GM10266 (cell line): ENCODE measurements around the gene CTSL.
A peak's percentile ranks its signal among the peaks of the same experiment; 100 is the strongest.

Experiments
- DNase-seq: peaks from one replicate; pipeline ENCODE4 v3.0.0; 2012; ENCODE audit errors: extremely low spot score
- CTCF ChIP-seq: IDR thresholded peaks from 2 replicates; pipeline ENCODE4 v1.5.1; 2012; ENCODE audit warnings: mild to moderate bottlenecking, low read depth; ENCODE audit not compliant: control insufficient read depth, insufficient read depth; ENCODE audit errors: missing control alignments

The CTSL gene

DNA sequence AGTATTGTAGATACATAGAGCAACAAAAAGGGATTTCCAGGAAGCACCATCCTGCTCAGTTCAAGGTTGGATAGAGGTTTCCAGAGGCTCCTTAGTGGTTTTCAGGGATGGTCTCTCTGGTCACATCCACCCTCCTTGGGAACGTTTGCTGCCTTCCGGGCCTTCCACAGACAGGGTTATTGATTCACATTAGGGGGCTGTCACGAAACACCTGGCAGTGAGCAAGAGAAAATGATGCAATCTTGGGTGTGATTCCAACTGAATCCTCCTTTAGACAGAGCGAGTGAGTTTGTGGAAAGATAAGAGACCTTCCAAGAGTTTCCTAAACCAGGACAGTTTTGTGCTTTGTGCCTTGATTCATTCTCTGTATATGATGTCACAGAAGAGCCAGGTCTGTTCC lies 43.8 kb upstream of the CTSL start:
- DNase-seq = no peak
- TF ChIP-seq CTCF = no peak

DNA sequence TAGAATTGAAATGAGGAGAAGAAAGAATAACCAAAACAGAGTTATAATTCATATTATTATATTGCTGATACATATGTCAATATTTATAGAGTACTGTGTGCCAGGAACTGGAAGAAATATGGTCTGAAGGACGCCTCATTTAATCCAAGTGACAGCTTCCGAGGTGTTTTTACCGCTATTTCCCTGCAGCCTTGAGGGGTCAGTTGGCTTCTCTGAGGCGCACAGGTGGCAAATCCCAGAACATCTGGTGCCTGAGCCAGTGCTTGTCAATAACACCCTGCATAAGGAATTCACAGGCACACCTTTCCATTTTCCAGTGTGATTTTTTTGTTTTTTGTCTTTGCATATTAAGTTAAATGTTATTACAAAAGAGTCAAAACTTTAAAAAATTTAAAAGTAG lies 43.3 kb upstream of the CTSL start:
- no peak for DNase-seq

DNA sequence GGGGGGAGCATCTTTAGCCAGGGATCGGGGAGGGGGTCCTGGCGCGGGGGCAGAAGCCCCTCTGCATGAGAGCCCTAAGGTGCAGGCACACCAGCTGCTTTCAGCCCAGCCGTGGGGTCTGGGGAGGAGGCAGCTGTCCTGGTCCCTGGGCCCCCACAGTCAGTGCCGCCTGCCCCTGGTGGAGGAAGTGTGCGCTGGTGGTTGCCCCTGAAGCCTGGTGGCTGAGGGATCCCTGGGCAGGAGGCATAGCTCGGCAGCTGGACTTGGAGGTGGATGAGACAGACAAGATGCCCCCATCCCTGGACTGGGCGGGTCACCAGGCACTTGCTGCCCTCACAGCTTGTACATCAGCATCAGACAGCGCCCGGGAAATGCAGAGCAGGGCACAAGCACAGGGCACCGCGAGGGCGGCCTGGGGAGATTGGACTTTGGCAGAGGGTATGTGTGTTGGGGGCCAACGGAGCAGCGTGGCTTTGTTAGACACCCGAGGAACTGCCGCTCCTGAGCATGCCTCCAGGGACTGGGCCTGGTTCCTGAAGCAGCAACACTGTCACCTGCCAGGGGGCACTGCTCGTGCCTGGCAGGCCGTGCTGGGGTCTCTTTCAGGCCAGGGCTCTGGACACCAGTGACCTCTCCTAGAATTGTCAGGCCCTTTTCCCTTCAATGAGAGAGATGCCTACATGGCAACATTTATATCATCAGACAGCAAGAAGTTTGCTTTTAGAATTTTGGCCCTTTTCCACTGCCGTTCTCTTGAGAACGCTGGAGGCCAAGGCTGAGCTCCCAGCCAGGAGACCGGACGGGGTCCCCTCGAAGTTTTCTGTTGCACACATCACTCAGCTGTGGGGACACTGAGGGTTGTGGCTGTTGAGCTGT lies 41.9 kb upstream of the CTSL start:
- no peak for DNase-seq
- TF ChIP-seq CTCF = no peak

More for the DNA sequence above, 43.3 kb upstream of the CTSL start:
- TF ChIP-seq CTCF = no peak

DNA sequence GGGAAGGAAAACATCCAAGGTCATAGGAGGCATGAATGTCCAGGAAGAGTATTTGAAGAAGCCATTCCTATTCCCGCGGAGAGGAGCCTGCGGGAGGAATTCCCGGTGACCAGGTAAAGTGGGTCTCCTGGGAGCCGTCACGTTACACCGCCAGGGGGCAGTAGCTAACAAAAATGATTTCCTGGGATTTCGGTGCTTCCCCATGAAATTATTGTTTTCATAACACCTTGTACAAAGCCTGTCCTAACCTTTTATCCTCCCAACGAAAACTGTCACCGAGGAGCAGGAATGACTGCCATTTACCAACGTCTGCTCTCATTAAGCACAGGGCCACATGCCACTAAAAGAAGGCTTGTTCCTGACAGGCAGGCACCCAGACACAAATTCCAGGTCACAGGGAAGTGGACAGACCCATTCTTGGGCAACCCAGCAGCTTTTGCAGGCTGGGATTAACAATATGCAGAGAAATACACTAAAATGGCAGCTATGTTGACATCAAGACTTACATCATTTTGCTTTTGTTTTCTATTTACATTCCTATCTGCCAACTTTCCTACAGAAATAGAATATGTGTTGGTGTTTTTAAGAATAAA lies 41.2 kb upstream of the CTSL start:
- no peak for DNase-seq
- peak; percentile 35 for TF ChIP-seq CTCF

GRCh38 chr9:87685441-87685840 lies 40.5 kb upstream of the CTSL start:
- DNase-seq = no peak

GRCh38 chr9:87685871-87686519 lies 39.9 kb upstream of the CTSL start:
- no peak for TF ChIP-seq CTCF
- no peak for DNase-seq

More at GRCh38 chr9:87685441-87685840, 40.5 kb upstream of the CTSL start:
- TF ChIP-seq CTCF = no peak

DNA sequence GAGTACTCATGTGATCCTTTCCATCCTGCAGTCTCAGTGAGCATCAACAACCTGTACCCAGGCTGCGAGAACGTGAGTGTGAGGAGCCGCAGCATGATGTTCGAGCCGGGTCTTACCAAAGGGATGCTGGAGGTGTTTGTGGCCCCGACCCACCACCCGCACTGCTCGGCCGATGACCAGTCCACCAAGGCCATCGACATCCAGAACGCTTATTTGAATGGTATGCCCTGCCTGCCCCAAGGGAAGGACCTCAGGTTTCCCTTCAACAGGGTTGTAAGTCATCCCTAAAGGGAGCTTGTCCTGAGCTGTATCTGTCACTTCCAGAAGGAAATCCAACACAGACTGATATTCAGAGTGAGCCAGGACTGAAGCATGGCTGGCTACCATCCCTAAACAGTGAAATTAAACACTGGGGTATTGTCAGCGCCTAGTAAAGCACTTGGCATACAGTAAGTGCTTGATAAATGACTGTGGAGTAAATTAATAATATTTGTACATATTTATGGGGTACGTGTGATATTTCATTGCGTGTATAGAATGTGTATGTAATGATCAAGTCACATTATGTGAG lies 39.3 kb upstream of the CTSL start:
- no peak for TF ChIP-seq CTCF
- no peak for DNase-seq
